Esophagus mucosa (tissue), 1 donor: Measurements from ENCODE around the gene SPATA9. TPM values are rescaled to one million over a fixed set of nuclear protein-coding genes. Genes with fewer than 3 reads are reported as not detected.

Experiments used
- ATAC-seq: fragments of 200-7000 bp; cut with Tn5 transposase; one replicate; pipeline ENCODE4 v1.9.1; 2020
- total RNA-seq: library from RNA; stranded (reverse); gene quantifications from one replicate; pipeline ENCODE4 v1.2.4, GENCODE V29; 2023
- donor health status: DM: yes; HTN: yes; CAD: no.

The SPATA9 gene
- total RNA-seq, 1 donor from 2014 or later, result not detected

DNA sequence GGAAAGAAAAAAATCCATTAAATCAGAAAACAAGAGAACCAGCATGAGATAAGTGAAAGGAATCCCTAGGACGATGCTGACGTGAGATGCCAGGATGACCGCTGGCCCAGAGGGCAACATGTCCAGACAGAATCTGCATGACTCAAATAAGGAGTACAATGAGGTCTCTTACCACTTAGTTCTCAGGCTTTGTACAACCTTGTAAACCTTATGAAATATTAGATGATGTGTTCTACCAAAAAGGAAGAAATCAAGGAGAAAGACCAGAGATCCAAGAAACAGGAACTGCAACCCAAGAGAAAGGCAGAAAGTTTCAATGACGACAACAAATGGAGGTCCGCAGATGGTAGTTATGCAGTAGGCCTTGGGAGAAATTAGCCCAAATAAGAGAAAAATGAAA, 65.7 kb downstream of the SPATA9 start:
- peak; percentile 53 for ATAC-seq

DNA sequence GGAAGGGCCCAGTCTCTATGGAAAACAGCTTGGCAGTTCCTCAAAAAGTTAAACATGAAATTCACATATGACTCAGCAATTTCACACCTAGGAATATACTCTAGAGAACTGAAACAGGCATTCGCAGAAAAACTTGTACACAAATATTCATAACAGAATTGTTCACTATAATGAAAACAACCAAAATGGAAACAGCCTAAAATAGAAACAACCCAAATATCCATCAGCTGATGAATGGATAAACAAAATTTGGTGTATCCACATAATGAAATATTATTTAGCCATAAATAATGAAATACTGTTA, 67.7 kb downstream of the SPATA9 start:
- no peak for ATAC-seq

GRCh38 chr5:95613514-95613913, 69.3 kb downstream of the SPATA9 start:
- no peak for ATAC-seq

GRCh38 chr5:95611396-95611795, 71.4 kb downstream of the SPATA9 start:
- no peak for ATAC-seq

DNA sequence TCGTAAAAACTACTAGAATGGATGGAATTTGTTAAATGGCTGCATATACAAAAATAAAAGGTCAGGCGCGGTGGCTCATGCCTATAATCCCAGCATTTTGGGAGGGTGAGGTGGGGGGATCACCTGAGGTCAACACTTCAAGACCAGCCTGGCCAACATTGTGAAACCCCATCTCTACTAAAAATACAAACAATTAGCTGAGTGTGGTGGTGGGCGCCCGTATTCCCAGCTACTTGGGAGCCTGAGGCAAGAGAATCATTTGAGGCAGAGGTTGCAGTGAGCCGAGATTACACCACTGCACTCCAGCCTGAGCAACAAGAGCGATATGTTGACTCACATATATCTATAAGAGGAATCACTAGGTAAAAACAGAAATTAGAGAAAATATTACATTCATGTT, 72.2 kb downstream of the SPATA9 start:
- ATAC-seq, result no peak

DNA sequence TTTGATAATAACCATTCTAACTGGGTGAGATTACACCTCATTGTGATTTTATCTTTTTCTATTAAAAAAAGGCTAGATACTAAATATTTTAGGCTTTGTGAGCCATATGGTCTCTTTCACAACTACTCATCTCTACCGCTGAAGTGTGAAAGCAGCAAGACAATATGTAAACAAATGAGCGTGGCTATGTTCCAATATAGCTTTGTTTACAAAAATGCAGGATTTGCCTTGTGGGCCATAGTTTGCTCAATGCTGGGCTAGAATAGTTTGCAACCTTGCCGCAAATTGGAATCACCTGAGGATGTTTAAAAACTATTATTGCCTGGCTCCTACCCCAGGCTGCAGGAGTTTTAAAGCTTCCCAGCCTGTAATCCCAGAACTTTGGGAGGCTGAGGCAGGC, 73.1 kb downstream of the SPATA9 start:
- ATAC-seq, result no peak

Other genes starting within 250 kb of the SPATA9 start
- gene SKIC3, start 128.0 kb downstream of the SPATA9 start, total RNA-seq, result 43.2 TPM
- 2.2 TPM for gene ARSK, start 127.9 kb downstream of the SPATA9 start, total RNA-seq
- not detected for gene GPR150, start 62.9 kb downstream of the SPATA9 start, total RNA-seq
- 1.5 TPM for gene RFESD, start 36.2 kb downstream of the SPATA9 start, total RNA-seq
- 3.6 TPM for gene RHOBTB3, start 48.3 kb upstream of the SPATA9 start, total RNA-seq
- 3.2 TPM for gene GLRX, start 139.7 kb upstream of the SPATA9 start, total RNA-seq